Ramos (cell line): ENCODE data around the gene DFFA.
"Not testable (repeated sequence)": the region's sequence is repeated elsewhere in the genome, so short reads cannot be mapped to it uniquely, and the experiment has no call there.

Source experiments
- in situ Hi-C: fragments of 300-500 bp; cut with MboI; formaldehyde crosslinking; loops from one replicate; pipeline ENCODE4 v1.14.3; 2022; ENCODE audit warnings: low sequenced_read_pairs; ENCODE audit not compliant: unreplicated experiment

DFFA gene

DNA sequence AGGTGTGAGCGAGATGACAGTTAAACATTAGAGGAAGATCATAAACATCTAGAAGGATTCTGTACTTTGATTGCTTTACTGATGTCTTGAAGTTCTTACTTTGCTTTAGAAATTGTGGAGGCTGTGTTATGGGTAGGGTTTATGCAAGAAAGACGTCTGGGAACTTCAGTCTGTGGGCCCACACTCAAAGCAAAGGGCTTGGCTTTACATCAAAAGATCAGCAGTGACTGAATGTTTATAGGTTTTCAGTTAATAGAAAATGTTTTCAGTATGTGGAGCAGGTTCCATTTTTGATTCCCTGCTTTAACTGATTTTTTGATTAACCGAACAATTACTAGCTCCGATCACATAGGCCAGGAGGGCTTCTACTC, 34.3 kb upstream of the DFFA start:
- in situ Hi-C loops, result no loop called here

DNA sequence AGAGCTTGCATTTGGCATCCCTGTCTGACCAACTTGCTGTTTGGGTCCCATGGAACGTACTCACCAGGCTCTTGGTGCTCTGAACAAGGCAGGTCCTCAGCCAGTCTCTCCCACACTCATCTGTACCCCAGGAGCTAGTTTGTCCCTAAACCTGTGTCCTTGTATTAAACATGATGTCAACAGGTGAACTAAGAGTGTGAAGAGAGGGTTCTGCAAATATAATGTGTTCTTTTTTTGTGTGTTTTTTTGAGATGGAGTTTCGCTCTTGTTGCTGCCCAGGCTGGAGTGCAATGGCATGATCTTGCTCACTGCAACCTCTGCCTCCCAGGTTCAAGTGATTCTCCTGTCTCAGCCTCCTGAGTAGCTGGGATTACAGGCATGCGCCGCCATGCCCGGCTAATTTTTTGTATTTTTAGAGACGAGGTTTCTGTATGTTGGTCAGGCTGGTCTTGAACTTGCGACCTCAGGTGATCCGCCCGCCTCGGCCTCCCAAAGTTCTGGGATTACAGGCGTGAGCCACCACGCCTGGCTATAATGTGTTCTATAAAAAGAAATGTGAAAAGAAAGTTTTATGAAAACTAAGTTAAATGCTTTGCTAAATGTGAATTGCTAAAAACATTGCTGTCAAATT, 33.8 kb upstream of the DFFA start:
- in situ Hi-C loops, result not testable (repeated sequence)

DNA sequence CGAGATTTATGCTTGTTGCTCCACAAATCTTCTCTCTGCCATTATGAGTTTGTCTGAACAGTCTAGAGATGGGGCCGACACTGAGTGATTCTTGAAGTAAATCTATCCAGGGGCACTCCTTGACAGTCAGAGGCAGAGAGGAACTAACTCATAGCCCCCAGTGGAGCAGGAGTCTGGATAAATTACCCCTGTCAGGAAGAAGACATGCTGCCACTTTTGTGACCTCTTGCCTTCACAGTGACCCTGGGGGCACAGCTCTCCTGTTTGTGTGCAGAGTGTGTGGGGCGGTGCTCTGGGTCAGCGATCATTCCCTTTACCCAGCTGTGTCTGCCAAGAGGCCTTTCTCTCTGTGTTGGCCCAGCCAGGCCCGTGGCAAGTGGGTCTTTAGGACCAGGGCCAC, 31.9 kb upstream of the DFFA start:
- in situ Hi-C loops, result no loop called here

DNA sequence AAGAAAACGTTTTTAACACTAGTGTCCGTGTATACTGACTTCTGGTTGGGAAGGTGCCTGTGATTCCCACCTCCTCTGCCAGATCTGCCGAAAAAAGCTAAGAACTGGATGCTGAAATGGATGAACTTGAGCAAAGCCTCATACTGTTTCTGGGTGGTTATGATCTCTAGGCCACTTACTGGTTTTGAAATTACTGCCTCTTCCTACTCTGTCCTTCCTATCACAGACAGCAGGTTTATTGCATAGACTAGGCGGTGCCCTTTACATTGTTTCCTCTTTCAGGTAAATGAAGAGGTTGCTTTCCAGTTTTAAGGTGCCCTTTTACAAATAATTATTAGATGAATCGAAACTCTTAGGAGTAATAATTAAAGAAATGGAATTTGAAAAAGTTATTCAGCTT, 29.9 kb upstream of the DFFA start:
- in situ Hi-C loops, result no loop called here

DNA sequence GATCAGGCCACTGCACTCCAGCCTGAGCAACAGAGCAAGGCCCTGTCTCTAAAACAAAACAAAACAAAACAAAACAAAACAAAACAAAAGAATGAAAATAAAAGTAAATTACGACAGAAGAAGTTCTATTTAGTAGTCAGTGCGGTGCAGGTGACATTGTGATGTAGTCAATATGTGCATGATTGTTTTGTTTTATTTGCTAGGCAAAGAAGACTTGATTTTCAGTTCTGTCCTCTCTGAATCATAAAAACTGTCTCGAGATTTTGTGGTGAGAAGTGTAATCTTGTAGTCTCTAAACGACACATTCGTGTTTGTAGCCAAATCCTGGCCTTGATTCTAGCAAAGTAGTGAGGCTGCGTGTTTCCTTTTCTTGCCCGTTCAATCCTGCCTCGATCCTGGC, 25.9 kb upstream of the DFFA start:
- in situ Hi-C loops, result no loop called here

DNA sequence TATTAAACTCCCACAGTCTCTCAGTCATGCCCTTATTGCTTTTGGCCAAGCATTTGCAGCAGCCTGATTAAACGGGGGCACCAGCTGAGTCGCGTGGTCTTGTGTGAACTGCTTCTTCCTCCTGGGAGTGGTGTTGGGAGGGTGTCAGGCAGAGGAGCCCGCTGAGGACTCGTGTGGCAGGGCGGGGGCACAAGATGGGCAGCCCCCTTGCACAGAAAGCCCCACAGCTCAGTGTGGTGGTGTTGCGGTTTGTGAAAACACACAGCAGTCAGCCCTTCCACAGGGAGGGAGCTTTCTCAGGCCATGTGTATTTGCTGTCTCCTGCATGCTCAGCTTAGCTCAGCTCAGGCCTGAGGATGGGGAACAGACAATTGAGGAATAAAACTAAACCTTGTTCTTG, 24.8 kb upstream of the DFFA start:
- in situ Hi-C loops, result no loop called here

DNA sequence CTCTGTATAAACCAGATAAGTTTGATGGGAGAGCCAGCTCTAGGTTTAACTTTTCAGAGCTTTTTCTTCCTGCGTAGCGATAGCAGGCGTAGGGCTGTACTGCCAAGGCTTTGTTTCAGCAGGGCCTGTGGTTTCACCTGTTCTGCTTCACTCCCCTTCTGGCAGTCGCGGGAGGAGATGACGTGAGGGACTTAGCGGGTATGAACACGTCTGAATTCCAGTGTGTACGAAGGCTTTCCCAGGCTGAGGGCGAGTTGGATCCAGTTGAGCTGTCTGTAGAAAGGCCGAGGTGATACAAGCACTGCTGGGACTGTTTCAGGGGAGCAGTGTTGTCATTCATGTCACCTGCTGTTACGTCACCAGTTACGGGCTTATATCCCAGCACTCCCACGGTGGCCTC, 23.6 kb upstream of the DFFA start:
- in situ Hi-C loops, result no loop called here

DNA sequence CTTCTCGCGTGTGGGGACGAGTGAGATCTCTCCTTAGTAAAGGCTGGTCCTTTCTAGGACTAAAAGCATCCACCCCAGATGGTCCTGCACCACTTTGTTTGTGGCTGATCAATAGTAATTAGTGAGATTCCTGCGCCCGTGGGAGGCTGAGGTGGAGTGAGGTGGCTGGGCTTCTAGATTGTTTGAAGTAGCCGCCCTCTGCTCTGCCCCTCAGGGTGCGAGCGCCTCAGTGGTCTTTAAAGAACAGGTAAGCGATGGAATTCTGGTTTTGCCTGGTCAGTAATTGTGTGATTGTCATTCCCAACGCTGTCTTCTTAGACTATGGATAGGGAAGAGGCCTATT, 23.1 kb upstream of the DFFA start:
- in situ Hi-C loops, result no loop called here

DNA sequence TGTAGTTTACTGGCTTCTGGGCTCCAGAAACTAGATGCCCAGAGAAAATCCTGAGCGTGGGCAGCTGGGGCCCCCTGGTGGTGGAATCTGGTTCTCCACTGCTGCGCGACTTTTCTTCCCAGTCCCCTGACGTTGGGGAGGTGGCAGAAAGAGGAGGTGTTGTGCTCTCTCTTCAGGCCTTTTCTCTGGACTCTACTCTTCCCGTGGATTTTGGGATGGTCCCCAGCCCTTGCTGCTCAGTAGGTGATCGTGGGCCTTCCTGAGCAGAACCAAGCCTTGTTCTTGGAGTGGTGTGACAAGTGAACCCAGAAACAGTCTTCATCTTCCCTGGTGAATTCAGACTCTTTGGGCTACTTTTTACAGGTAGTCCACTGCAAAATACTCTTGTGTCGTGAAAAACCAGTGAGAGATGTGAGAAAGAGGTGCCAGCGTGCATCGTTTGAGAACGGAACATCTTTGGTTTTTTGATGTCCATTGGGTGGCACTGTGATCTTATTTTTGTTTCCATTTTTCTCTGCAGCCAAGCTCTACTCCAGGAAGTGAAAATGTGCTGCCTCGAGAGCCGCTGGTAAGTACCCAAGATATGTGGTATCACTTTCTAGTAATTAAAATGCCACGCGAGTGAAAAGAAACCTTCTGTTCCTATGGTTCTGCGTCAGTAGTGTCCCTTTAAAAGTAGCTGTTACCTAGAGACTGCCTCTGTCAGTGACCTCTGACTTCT, 22.6 kb upstream of the DFFA start:
- in situ Hi-C loops, result loop anchor here (5.0 kb wide), 1 partner anchor 68 kb away; no protein-coding TSS in a partner anchor

DNA sequence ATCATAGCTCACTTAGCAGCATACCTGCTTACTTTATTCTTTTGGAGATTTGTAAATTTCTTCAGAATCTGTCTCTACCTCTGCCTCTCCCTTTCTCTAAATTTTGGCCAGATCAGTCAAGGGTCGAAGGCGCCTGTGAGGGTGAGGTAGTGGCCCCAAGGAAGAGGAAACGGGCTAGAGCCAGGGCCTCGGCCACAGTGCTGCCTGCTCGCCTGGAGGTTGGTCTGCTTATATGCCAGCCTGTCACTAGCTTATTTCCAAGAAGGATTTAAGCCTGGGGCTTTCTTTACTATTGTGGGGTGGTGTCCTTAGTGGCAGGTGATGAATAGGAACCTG, 22.1 kb upstream of the DFFA start:
- in situ Hi-C loops, result loop anchor here (5.0 kb wide), 1 partner anchor 67 kb away; no protein-coding TSS in a partner anchor

DNA sequence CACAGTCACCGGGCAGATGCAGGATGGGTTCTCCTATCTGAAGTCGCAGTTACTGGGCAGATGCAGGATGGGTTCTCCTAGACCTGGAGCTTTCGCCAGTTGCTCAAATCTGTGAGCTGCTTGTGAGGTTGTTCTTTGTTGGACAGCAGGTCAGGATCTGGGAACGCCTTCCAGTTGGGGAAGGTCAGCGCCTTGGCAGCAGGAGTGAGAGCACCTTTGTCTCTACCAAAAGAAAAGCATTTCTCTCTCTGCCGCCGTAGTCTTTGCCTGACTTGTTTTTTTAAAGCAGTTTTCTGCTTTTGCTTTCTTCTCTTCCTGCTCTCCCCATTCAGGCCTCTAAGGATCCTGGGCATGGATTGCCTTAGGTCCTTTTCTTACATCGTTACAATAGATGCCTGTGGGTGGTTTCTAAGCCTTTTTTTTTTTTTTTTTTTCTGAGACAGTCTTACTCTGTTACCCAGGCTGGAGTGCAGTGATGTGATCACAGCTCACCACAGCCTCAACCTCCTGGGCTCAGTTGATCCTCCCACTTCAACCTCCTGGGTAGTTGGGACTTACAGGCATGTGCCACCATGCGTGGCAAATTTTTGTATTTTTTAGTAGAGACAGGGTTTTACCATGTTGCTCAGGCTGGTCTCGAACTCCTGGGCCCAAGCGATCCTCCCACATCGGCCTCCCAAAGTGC, 18.1 kb upstream of the DFFA start:
- in situ Hi-C loops, result loop anchor here (5.0 kb wide), 1 partner anchor 63 kb away; no protein-coding TSS in a partner anchor

DNA sequence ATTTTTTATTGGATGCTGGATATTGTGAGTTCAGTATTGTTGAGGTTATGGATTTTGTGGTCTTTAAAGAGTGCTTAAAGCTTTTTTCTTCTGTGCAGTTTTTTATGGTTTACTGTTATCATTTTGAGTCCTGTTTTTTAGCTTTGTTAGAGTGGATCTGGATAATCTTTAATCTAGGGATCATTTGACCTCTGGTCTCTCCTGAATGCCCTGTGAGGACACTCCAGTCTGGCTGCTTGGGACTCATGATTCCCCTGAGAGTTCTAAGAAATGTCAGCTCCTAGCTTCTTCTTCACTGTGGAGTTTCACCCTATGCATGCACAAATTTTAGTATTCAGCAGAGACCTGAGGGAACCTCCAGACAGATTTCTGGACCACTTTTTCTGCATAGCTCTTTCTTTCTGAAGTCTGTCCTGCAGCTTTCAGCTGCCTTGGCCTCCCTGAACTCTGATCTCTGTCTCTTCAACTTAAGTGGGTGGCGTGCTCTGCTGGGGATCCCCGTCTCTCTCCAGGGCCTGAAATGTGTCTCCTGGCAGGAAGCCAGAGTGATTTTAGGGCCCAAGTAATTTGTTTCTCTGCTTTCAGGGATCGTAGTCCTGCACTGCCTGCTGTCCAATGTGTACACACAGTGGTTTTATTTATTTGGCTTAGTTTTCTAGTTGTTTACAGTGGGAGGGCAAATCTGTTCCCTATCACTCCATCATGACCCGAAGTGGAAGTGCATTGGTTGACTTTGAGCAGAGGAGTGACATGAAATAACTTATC, 17.1 kb upstream of the DFFA start:
- in situ Hi-C loops, result loop anchor here (5.0 kb wide), 1 partner anchor 62 kb away; no protein-coding TSS in a partner anchor

DNA sequence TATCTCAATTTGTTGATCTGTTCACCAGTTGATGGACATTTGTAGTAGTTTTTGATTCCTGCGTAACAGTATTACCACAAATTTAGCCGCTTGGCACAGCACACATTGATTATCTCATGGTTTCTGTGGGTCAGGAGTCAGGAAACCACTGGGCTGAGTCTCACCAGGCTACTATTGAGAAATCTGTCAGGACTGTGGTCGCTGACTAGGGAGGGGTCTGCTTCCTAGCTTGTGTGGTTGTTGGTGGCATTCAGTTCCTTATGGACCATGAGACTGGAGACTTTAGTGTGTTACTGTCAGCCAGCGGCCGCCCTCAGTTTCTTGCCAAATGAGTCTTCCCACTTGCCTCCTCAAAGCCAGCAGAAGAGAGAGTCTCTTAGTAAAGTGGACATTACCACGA, 12.2 kb upstream of the DFFA start:
- in situ Hi-C loops, result no loop called here

DNA sequence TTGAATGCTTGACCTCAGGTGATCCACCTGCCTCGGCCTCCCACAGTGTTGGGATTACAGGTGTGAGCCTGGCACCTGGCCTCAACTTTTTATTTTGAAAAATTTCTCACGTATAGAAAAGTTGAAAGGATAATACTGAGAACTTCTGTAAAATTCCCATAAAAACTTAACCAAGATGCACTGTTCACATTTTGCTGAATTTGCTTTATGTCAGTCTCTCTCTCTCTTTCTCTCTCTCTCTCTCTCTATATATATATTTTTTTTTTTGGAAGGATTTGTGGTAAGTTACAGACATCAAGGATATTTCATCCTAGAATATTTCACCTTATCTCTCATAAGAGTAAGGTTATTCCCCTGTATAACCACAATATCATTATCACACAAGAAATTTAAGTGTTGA, 8.3 kb upstream of the DFFA start:
- in situ Hi-C loops, result no loop called here

DNA sequence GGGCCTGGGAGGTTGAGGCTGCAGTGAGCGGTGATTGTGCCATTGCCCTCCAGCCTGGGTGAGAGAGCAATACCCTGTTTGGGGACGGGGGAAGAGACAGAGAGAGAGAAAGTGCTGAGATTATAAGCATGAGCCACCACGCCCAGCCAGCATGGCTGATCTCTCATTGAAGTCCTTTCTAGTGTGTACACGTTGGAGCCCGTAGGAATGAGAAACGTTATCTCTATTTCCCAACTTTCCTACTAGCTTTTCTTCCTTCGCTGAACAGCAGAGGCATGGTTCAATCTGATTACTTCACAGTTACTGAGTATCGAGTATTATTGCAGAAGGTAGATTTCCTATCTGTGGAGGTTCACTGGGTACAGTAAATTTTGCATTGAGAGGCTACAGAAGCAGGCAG, 7.0 kb upstream of the DFFA start:
- in situ Hi-C loops, result no loop called here

DNA sequence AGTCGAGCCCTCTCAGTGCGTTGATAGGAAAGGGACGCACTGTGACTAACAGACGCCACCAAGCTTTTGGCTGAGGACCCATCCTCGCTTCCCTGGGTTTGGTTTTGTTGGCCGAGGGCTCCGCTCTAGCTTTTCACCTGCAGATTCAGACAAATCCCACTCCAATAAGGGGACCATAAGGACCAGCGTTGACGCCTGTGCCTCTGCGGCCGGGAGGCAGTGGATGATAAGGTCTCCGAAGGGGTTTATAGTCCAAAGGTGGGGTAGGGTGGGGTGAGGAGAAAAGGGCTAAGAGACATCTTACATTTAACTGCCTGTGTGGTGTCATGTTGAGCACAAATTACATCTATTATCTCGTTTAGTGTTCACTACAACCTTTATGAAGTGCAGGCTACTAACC, 3.2 kb upstream of the DFFA start:
- in situ Hi-C loops, result no loop called here

DNA sequence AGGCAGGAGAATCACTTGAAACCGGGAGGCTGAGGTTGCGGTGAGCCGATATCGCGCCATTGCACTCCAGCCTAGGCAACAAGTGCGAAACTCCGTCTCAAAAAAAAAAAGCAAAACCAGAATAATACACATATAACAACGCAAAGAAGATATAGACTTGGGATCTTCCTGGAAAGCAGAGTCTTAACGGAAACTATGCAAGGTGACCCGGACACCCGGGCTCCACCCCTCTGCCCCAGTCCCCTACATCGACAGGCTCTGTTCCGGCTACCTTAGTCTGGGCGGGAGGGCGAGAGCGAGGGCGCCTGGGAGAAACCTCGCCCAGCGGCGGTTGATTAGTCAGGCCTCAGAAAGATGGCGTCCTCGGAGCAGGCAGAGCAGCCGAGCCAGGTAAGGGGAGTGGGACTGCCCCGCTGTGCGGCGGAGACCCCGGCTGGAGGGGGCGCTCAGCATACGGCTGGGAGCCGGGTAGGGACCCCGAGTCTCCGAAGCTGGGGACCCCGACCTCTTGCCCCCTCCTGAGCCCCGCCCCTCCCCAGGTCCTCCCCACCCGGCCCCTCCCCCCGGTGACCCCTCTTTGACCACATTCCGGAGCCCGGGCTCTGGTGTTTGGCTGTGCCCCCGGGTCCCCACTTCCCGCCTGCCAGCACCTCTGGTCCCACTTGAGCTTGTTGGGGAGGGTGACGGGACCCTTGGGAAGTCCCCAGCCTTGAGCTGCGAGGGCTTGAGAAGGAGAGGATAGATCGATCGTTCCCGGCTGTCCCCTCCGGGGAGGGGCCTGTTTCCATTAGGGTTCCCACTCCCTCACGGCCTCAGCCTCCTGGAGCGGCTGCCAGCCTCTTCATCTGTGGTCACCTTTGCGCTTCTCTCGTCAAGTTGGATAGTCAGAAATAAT, 2.5 kb upstream of the DFFA start, which contains the start of gene PEX14:
Gene PEX14, plus strand, starts transcription at position 338 of the 895 bp plus-strand sequence. Its CDS starts 17 bp downstream, at position 355.
- in situ Hi-C loops, result no loop called here

DNA sequence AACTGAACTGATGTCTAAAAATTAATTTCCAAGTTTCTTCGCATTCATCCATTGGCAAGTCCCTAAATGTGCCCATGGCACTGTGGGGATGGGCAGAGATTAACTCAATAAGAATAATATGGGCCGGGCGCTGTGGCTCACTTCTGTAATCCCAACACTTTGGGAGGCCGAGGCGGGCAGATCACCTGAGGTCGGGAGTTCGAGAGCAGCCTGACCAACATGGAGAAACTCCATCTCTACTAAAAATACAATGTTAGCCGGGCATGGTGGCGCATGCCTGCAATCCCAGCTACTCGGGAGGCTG, 1.9 kb upstream of the DFFA start:
- in situ Hi-C loops, result not testable (repeated sequence)

DNA sequence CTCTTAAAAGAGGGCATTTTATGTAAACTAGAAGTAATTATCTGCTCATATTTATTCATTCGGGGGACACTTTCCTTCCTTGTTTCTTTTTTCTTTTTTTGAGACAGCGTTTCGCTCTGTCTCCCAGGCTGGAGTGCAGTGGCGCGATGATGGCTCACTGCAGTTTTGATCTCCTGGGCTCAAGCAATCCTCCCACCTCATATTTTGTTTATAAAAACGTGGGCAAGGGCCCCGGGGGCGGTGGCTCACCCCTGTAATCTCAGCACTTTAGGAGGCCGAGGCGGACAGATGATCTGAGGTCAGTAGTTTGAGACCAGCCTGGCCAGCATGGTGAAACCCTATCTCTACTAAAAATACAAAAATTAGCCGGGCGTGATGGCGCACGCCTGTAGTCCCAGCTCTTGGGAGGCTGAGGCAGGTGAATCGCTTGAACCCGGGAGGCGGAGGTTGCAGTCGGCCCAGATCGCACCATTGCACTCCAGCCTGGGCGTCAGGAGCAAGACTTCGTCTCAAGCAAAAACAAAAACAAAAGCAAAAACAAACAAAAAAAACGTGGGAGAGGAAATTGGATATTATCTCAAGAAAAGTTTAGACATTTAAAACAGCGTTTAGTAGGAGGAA, 926 bp upstream of the DFFA start:
- in situ Hi-C loops, result no loop called here
